SHP77 (cell line): ENCODE measurements around the gene STYXL1.
A peak's percentile ranks its signal among the peaks of the same experiment; 100 is the strongest.

Experiments used
- DNase-seq, 2 experiments: peaks; one replicate each; lab custom pipeline; 2025; lab: John Stamatoyannopoulos, UW

The STYXL1 gene

DNA sequence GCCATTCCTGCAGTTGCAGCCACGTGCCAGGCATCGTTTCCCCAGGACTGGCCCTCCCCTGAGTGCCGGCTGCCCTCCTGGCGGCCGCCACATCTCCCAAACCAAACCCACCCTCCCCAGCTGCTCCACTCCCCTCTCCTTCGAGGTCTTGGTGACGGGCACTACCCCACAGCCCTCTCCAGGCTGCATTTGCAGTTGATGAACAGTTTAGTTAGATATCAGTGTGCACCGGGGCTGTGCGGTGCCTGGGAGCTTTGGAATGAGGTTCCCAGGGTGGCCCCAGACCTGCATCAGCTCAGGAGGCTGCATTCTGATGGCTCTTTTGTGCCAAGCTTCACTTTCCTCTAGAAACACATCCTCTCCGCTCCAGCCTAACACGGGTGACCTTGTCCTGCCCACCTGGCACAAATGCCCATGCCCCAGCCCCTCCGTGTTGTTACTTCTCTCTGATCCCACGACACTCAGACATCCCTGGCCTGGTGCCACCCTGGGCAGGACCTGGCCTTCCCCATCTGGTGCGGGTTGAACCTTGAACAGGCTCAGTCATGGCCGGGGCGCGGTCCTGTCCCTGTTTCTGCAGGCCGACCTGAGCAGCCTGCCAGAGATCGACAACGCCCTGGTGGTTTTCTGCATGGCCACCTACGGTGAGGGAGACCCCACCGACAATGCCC is 67.9 kb downstream of the STYXL1 start:
- DNase-seq: no peak

DNA sequence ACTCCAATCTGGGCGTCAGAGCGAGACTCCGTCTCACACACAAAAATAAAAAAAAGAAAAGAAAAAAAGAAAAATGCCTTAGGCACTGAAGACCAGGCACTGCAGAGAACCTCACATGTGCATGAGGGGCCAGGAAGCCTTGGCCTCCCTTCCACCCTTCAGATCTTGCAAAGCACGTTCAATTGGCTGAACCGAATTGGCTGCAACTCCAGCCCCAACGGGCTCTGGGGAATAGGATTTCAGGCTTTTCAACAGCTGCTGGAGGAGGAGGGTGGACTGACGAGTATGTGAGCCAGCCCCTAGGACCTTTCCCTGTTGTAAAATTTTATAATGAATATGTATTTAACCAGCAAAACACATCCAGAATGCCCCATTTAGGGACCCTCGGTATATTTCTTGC is 70.1 kb downstream of the STYXL1 start:
- no peak for DNase-seq

GRCh38 chr7:75971961-75972763 is 75.6 kb downstream of the STYXL1 start:
- peak in 1 of 2 experiments; percentile 16 for DNase-seq

DNA sequence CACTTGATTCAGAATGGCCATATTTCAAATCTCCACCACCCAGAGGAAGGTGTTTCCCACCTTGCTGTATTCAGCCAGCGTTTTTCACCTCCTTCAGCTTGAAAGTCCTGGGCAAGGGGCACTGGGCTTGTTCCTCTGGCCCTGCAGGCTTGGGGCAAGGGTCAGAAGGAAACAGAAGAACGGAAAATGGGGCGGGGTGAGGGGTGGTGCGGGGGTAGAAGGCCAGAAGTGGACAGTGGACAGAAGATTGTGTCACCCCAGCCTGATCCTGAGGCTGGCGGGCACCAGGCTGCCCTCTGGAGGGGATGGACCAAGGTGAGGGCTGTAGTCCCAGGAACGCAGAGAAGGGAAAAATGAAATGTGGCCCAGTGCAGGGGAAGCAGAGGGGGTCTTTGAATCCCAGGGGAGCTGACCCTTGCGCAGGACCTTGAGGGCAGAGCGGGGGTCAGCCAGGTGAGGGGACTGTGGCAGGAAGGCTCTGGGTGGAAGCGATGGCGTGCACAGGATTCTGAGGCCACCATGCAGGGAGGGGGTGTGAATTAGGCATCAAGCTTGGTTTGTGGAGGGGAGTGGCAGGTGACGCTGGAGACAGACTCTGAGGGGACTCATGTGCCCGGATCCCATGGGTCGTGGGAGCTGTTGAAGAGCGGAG is 76.4 kb downstream of the STYXL1 start:
- no peak for DNase-seq

DNA sequence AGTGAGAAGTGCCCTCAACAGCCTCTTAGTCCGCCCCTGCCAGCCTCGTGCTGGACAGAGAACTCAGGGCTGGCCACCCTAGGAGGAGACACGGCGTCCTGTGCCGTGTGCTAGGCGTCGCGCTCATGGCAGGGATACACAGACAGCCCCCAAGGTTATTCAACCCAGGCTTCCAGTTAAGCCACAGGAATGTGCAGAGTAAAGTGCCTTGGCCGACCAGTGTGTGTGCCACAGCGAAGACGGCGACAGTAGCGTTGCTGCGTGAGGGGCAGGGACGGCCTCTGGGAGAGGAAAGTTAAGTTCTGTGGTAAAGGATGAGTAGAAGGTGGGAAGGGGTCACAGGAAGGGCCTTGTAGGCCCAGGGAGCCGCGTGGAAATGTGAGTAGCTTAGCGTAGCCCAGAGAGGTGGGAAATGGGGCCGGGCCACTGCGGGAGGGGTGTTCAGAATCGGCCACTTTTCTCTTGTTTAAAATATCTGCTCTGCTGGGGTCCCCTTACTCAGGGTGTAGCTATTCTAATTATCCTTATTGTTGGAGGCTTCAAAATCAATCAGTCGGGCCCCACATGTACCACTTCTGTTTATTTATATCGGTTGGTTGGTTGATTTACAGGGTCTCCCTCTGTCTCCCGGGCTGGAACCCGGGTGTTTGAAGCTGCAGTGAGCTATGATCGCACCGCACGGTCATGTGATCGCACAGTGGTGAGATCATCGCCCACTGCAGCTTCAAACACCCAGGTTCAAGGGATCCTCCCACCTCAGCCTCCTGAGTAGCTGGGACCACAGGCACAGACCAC is 77.9 kb downstream of the STYXL1 start:
- DNase-seq: no peak

GRCh38 chr7:75969182-75969581 is 78.6 kb downstream of the STYXL1 start:
- DNase-seq: no peak

- no peak for DNase-seq
Observed at GRCh38 chr7:75968561-75969001, 79.2 kb downstream of the STYXL1 start.

- no peak for DNase-seq
Observed at GRCh38 chr7:75968012-75968411, 79.8 kb downstream of the STYXL1 start.

DNA sequence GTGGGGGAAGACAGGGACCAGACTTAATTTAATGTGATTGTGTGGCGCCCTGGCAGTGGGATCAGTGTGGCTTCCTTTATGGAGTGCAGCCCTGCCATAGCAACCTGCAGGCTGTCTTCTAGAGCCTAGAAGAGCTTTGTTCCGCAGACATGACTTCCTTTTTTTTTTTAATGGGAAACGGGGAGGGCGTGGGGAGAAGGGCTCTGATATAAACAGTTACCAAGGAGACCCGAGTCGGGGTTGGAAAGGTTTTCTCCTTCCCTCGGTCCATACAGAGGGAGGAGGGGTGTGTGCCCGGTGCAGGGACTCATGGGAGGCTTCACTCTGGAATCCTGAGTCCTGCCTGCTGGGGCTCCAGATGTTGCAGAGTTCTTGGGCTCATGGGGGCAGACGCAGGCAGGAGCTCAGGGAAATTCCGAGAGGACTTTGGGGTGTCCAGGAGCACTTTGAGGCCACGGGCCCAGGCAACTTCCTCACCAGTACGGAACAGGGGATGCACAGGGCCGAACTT is 80.3 kb downstream of the STYXL1 start:
- no peak for DNase-seq

GRCh38 chr7:75967055-75967454 is 80.7 kb downstream of the STYXL1 start:
- no peak for DNase-seq

DNA sequence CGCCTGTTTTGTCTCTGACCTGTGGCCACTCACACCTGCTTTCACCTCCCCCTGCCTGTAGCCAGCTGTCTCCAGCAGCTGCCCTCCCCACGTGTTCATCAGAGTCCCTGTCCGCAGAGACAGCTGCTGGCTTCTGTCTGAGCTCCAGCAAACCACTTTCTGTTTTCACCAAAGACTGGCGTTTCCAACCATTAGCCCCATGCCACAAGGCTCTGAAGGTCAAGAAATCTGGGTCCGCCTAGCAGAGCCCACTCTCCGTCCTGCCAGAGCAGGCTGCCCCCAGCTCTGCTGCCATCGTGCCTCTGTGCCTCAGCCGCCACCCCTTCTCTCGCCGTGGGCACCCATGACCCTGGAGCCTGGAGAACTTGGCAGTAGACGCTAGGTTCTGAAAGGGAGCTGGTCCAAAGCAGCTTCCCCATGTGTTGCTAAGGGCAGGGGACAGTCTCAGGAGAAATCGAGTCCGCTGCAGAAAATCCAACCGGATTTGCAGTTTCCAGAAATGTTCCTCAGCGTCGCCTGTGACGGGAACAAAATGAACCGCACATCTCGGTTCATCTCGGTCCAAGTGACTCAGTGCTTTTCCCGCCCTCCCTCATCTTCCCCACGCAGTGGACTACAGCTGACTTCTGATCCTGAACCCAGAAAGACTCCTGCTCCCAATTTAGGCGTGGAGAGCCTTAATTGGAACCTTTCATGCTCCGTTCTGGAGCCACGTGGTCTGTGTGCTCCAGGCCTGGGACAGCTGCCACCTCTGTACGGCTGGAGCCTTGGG is 81.4 kb downstream of the STYXL1 start:
- DNase-seq: peak; percentile 85 to 86

GRCh38 chr7:75965617-75966016 is 82.2 kb downstream of the STYXL1 start:
- no peak for DNase-seq

DNA sequence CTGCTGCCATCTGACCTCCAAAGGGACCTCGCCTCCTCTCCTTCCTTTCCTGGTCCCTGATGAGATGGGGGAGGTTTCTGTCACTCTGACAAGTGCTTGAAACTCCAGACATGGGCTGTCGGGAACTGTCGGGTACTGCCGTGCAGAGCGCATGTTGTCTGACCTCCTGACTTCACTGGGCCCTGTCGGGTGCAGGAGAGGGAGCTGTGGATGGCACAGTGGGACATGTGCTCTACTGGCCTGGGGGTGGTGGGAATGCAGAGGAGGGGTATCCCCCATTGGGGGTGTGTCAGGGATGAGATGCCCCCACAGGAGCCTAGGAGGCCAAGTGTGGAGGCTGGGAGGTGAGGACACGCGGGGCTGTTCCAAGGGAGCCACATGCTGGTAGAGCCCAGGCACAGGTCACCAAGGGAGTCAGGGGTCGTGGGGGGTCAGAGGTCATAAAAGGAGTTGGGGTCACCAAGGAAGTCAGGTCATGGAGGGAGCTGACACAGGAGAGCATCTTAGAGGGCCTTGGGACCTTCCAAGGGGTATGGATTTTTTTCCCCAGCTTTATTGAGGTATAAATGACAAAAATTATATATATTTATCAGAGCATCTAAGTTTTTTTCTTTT is 84.3 kb downstream of the STYXL1 start:
- DNase-seq: no peak

DNA sequence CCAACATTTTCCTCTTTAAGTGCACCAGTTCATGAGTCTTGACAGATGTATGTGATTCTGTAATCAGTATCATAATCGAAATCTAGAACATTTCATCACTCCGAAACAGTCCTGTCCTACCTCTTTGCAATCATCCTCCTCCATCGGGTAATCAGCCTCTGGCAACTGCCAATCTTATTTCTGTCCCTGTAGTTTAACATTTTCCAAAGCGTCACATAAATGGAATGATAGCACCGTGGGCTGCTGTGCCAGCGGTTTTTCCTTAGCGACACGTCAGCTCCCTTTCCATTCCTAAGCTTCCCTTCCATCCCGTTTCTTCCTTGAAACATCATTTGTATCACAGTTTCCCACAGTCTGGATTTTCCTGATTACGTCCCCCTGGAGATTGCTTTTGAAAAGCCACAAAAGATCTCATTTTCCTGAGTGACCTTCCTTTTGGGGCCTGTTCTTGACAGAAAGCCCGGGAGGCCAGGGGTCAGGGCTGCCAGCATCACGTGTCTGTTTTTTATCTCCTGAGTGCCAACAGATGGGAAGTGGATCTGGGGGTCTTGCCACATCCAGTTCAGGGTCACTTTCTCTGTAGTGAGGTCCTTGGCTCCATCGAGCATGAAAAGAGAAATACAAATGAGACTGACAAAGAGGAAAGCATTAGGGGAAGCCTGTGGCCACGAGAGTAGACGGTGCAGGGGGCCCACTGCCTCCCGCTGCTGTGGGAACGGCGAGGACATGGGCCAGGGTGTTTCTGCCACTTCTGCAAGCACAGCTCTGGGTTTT is 85.0 kb downstream of the STYXL1 start:
- no peak for DNase-seq

GRCh38 chr7:75961218-75961617 is 86.6 kb downstream of the STYXL1 start:
- peak in 1 of 2 experiments; percentile 8 for DNase-seq

GRCh38 chr7:75960372-75960771 is 87.4 kb downstream of the STYXL1 start:
- DNase-seq: no peak

DNA sequence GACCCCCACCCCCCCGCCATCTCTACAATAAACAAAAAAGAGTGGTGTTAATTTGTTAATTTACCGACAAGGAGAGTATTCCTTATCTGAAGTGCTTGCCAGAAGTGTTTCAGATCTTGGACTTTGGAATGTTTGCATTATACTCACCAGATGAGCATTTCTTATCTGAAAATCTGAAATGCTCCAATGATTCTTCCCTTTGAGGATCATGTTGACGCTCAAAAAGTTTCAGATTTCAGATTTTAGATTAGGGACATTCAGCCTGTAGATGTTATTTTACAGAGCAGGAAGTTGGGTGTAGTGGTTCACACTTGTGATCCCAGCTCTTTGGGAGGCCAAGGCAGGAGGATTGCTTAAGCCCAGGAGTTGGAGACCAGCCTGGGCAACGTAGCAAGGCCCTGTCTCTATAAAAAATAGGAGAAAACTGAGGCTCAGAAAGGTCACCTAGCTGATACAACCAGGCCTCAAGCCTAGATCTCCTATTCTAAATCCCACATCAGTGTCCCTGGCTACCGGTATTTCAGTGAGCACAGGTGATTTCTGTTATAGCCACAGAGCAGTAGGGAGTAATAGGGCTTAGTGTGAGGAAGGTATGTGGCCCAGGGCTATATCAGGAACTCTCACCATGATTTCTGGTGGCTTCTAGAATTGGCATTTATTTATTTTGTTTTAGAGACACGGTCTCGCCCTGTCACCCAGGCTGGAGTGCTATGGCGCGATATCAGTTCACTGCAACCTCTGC is 88.8 kb downstream of the STYXL1 start:
- DNase-seq: no peak

GRCh38 chr7:75957021-75957736 is 90.6 kb downstream of the STYXL1 start:
- no peak for DNase-seq
